Measurements from ENCODE around the gene PPP1R3E. TPM values are rescaled to one million over a fixed set of nuclear protein-coding genes. Genes with fewer than 3 reads are reported as not detected.

PPP1R3E gene
- total RNA-seq, 1 experiment from 2014 or later = 3.9 TPM

- Histone ChIP-seq H3K79me2 (ENCODE audit: insufficient read depth, low read length) (no peaks in the 10 kb centered on the region), H3K18ac (ENCODE audit: insufficient read length, low read depth, low read length) (peak overlapping the region; percentile 52), H3K4ac (ENCODE audit: low read depth, low read length) (no peak overlapping the region), H2AFZ (ENCODE audit: low read length) (no peak overlapping the region), H3K56ac (ENCODE audit: insufficient read length, low read depth, low read length) (no peak overlapping the region), H2BK120ac (ENCODE audit: low read depth, low read length, poor library complexity, severe bottlenecking) (no peak overlapping the region), H3K27me3 (ENCODE audit: insufficient read depth, low read length) (no peaks in the 10 kb centered on the region; the same call in 1 of the 2 replicates), H2BK20ac (ENCODE audit: low read depth, low read length, poor library complexity, severe bottlenecking) (no peak overlapping the region), H3K9me3 (ENCODE audit: control insufficient read depth, low read depth, low read length) (no peaks in the 10 kb centered on the region), H2BK15ac (ENCODE audit: low read depth, low read length) (no peak overlapping the region), H4K5ac (ENCODE audit: insufficient read length, low read depth, low read length) (no peak overlapping the region), H4K20me1 (ENCODE audit: control insufficient read depth, insufficient read depth, insufficient read length) (no peaks in the 10 kb centered on the region), H4K91ac (ENCODE audit: insufficient read length, low read depth, low read length) (no peak overlapping the region), H3K27ac (ENCODE audit: insufficient read length, low read depth, low read length) (no peak overlapping the region), H3K23me2 (ENCODE audit: insufficient read length, low read depth, low read length, poor library complexity, severe bottlenecking) (peaks cover 17% of the 10 kb centered on the region), H3K79me1 (ENCODE audit: insufficient read depth, low read depth, low read length, poor library complexity, severe bottlenecking) (peaks cover 6% of the 10 kb centered on the region), H3T11ph (ENCODE audit: low read length) (no peak overlapping the region), H3K9ac (ENCODE audit: extremely low read depth, insufficient read length, low read length) (peak overlapping the region; percentile 80), H3K4me2 (ENCODE audit: insufficient read depth, insufficient read length, low read length) (peak overlapping the region; percentile 90), H2BK5ac (ENCODE audit: insufficient read length, low read length) (no peak overlapping the region), H2BK12ac (ENCODE audit: insufficient read length, low read depth, low read length) (no peak overlapping the region), H2AK5ac (ENCODE audit: insufficient read length, low read length) (no peak overlapping the region), H4K8ac (replicated peaks; ENCODE audit: insufficient read length, low read depth, low read length) (no peak overlapping the region), H3K14ac (ENCODE audit: insufficient read depth, low read length) (peak overlapping the region; percentile 81; the same call in 1 of the 2 replicates), H3K4me1 (ENCODE audit: insufficient read depth, low read length) (no peaks in the 10 kb centered on the region; the same call in 1 of the 2 replicates), H3K23ac (ENCODE audit: insufficient read length, low read depth, low read length) (no peak overlapping the region)
- Mint-ChIP-seq H3K36me3 (ENCODE audit: insufficient read depth in 1 of 3, low read depth in 3 of 3) (peaks cover 23 to 26% (median 25%) of the 10 kb centered on the region in 3 experiments), H3K9me3 (no peaks in the 10 kb centered on the region), H3K4me3 (peak overlapping the region; percentile 90 to 91), H3K27ac (peak overlapping the region; percentile 86 to 98 (median 94); a peak in 6 of 7 replicates), H3K4me1 (peaks cover 20 to 28% of the 10 kb centered on the region in 2 experiments), H3K27me3 (ENCODE audit: low read depth) (peaks cover 17% of the 10 kb centered on the region)
- DNase-seq = no peak
- no peak for TF ChIP-seq CTCF (conservative IDR thresholded peaks at IDR 0.05)
- WGBS (ENCODE audit: extremely low coverage, insufficient read length, low lambda C conversion rate) = no CpG with 5 or more reads among the region's 5 CpGs
Measured at GRCh38 chr14:23307146-23307530, 4.5 kb upstream of the PPP1R3E start.

Measured in H9 (cell line).